HepG2 (cell line): ENCODE measurements around the gene NAA15. TPM values are rescaled to one million over a fixed set of nuclear protein-coding genes. Genes with fewer than 3 reads are reported as not detected.

Experiments
- ARHGAP35 ChIP-seq: sonication (generic); formaldehyde crosslinking; IDR thresholded peaks from 2 replicates; pipeline ENCODE4 v1.9.0; 2022; ENCODE audit warnings: mild to moderate bottlenecking, inconsistent platforms, moderate library complexity, missing genetic modification reagents, borderline replicate concordance
- HCFC1 ChIP-seq: fragments of 150-350 bp; IDR thresholded peaks from 2 replicates; pipeline ENCODE4 v1.6.1; 2014; ENCODE audit warnings: low read depth, low read length
- HNRNPUL1 ChIP-seq: fragments of 200-400 bp; formaldehyde crosslinking; IDR thresholded peaks from 2 replicates; pipeline ENCODE4 v1.6.1; 2017; ENCODE audit warnings: low read depth, mild to moderate bottlenecking, low read length, moderate library complexity
- KLF6 ChIP-seq: IDR thresholded peaks from 2 replicates; pipeline ENCODE4 v1.8.0; 2016; ENCODE audit warnings: missing biosample characterization, missing genetic modification reagents
- MYNN ChIP-seq: sonication (generic); formaldehyde crosslinking; IDR thresholded peaks from 2 replicates; pipeline ENCODE4 v1.4.0; 2020; ENCODE audit warnings: mild to moderate bottlenecking, low read depth, missing genetic modification reagents
- NCOA1 ChIP-seq: sonication (generic); formaldehyde crosslinking; IDR thresholded peaks from 2 replicates; pipeline ENCODE4 v1.9.0; 2021; ENCODE audit warnings: missing genetic modification reagents
- PAX8 ChIP-seq: sonication (generic); formaldehyde crosslinking; IDR thresholded peaks from 2 replicates; pipeline ENCODE4 v1.8.0; 2022; ENCODE audit warnings: mild to moderate bottlenecking, missing genetic modification reagents, borderline replicate concordance
- SALL2 ChIP-seq: sonication (generic); formaldehyde crosslinking; IDR thresholded peaks from 2 replicates; pipeline ENCODE4 v1.8.1; 2023; ENCODE audit warnings: mild to moderate bottlenecking, missing genetic modification reagents, inconsistent platforms
- SIX1 ChIP-seq: sonication (generic); formaldehyde crosslinking; IDR thresholded peaks from 2 replicates; pipeline ENCODE4 v1.4.0; 2020; ENCODE audit warnings: missing genetic modification reagents, borderline replicate concordance
- SRSF4 ChIP-seq: fragments of 200-400 bp; formaldehyde crosslinking; IDR thresholded peaks from one replicate; pipeline ENCODE4 v1.6.1; 2018; ENCODE audit warnings: mild to moderate bottlenecking, low read depth, low read length, moderate library complexity; ENCODE audit not compliant: poor library complexity, severe bottlenecking
- THYN1 ChIP-seq: sonication (generic); formaldehyde crosslinking; IDR thresholded peaks from 2 replicates; pipeline ENCODE4 v1.8.1; 2023; ENCODE audit warnings: low read depth, mild to moderate bottlenecking, moderate library complexity, missing genetic modification reagents, borderline replicate concordance
- ZNF260 ChIP-seq: sonication (generic); formaldehyde crosslinking; IDR thresholded peaks from 2 replicates; pipeline ENCODE4 v1.4.0; 2020; ENCODE audit warnings: missing genetic modification reagents, low read depth, mild to moderate bottlenecking, borderline replicate concordance
- ZNF30 ChIP-seq: sonication (generic); formaldehyde crosslinking; IDR thresholded peaks from 2 replicates; pipeline ENCODE4 v1.5.0; 2020; ENCODE audit warnings: mild to moderate bottlenecking, missing genetic modification reagents
- ZNF326 ChIP-seq: sonication (generic); formaldehyde crosslinking; IDR thresholded peaks from 2 replicates; pipeline ENCODE4 v1.4.0; 2020; ENCODE audit warnings: missing genetic modification reagents, borderline replicate concordance
- ZNF550 ChIP-seq: sonication (generic); formaldehyde crosslinking; IDR thresholded peaks from 2 replicates; pipeline ENCODE4 v1.4.0; 2020; ENCODE audit warnings: mild to moderate bottlenecking, missing genetic modification reagents, borderline replicate concordance
- ZNF670 ChIP-seq: sonication (generic); formaldehyde crosslinking; IDR thresholded peaks from 2 replicates; pipeline ENCODE4 v1.8.0; 2022; ENCODE audit warnings: mild to moderate bottlenecking, missing genetic modification reagents, borderline replicate concordance
- ZNF747 ChIP-seq: sonication (generic); formaldehyde crosslinking; IDR thresholded peaks from 2 replicates; pipeline ENCODE4 v1.8.1; 2023; ENCODE audit warnings: missing genetic modification reagents, mild to moderate bottlenecking, borderline replicate concordance
- polyA plus RNA-seq, 8 experiments: library from polyadenylated mRNA; depleted of rRNA in 3 of 8; stranded (reverse) in 7 of 8; unstranded in 1 of 8; fragments of >200 nt; fragmentation: Illumina TruSeq in 4 of 8; extraction: Trizol in 4 of 8; gene quantifications; 2 replicates each; pipeline versions ENCODE4 v1.2.1 to v1.2.3, GENCODE V29; 2011 to 2016; ENCODE audit warnings: low read depth in 4 of 8, missing spikeins in 1 of 8, mixed read lengths in 1 of 8; ENCODE audit not compliant: insufficient read depth in 1 of 8
- total RNA-seq, 5 experiments: library from RNA; depleted of rRNA; stranded (reverse); fragments of >200 nt; fragmentation: Illumina TruSeq; extraction: Trizol; gene quantifications; 2 replicates each; pipeline ENCODE4 v1.2.3, GENCODE V29; 2016; ENCODE audit warnings: low read depth in 1 of 5
- TF ChIP-seq, protein P1 (sequence below): sonication (generic); formaldehyde crosslinking; IDR thresholded peaks from 2 replicates; pipeline ENCODE4 v1.5.0; 2020; ENCODE audit warnings: missing genetic modification reagents, mild to moderate bottlenecking, borderline replicate concordance
- TF ChIP-seq, protein P2 (sequence below): sonication (generic); formaldehyde crosslinking; IDR thresholded peaks from 2 replicates; pipeline ENCODE4 v1.8.0; 2022; ENCODE audit warnings: mild to moderate bottlenecking, missing genetic modification reagents, moderate library complexity
- TF ChIP-seq, protein P3 (sequence below): sonication (generic); formaldehyde crosslinking; IDR thresholded peaks from 2 replicates; pipeline ENCODE4 v1.4.0; 2020; ENCODE audit warnings: missing genetic modification reagents
- TF ChIP-seq, protein P4 (sequence below): sonication (generic); formaldehyde crosslinking; IDR thresholded peaks from 2 replicates; pipeline ENCODE4 v1.4.0; 2020; ENCODE audit warnings: missing genetic modification reagents

Gene NAA15
- total and polyA plus RNA-seq, 2 of the 13 experiments (the other 11 are each of a cell fraction or from before 2014, with no cell fraction given), result 6.2 to 50.2 TPM

DNA sequence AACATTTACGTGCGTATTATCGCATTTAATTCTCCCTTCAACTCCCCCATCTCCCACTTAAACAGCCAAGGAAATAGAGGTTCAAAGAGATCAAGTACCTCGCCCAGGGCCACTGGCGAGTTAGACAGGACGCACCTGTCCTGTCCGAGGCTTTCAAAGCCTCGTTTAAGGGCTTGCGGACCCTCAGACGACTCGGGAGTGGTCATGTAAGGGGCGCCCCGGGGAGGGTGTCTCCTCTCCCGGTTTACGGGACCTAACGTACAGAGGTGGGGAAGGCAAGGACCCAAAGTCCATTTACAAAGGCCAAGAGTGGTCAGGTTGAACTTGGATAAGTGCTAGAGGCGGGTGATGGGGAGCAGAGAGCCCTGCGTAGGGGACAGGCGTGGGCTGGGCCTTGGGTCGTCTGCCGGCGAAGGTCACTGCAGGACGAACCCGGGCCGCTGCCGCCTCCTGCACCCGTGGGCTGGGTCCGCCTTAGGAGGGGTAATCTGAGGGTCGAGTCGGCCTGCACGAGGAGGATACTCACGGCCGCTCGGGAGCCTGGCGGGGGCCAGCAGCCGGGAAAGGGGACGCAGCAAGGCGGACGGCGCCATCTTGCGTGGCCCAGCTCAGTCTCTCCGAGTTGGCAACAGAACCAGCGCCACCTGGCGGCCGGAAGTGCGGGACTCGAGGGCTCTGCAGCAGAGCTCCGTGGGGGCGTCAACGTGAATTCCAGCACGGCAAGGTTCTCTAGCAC is 5.9 kb upstream of the NAA15 start (continued):
- TF ChIP-seq ZNF670 (CRISPR knock-in tag) (no peak), ZNF30 (CRISPR knock-in tag) (no peak), THYN1 (CRISPR knock-in tag) (no peak), ZNF260 (no peak), SRSF4 (no peak), SIX1 (CRISPR knock-in tag) (no peak), HNRNPUL1 (no peak; the same call in 1 of the 2 replicates), NCOA1 (CRISPR knock-in tag) (no peak), ARHGAP35 (0 out of 2 replicates have a peak, but pooled peaks have one; percentile 42), ZNF326 (no peak), SALL2 (peak; percentile 62; the same call in 1 of the 2 replicates), MYNN (CRISPR knock-in tag) (no peak), HCFC1 (no peak), KLF6 (CRISPR knock-in tag) (peak; percentile 49; the same call in 1 of the 2 replicates), PAX8 (CRISPR knock-in tag) (peak; percentile 70), ZNF550 (0 out of 2 replicates have a peak, but pooled peaks have one; percentile 76), ZNF747 (CRISPR knock-in tag) (no peak; the same call in 1 of the 2 replicates)
- TF ChIP-seq, protein P1, sequence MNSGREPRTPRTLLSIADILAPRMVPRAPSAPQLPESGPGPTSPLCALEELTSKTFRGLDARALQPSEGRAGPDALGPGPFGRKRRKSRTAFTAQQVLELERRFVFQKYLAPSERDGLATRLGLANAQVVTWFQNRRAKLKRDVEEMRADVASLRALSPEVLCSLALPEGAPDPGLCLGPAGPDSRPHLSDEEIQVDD (CRISPR knock-in tag), result peak; percentile 48; the same call in 1 of the 2 replicates
- TF ChIP-seq, protein P2, sequence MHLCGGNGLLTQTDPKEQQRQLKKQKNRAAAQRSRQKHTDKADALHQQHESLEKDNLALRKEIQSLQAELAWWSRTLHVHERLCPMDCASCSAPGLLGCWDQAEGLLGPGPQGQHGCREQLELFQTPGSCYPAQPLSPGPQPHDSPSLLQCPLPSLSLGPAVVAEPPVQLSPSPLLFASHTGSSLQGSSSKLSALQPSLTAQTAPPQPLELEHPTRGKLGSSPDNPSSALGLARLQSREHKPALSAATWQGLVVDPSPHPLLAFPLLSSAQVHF (CRISPR knock-in tag), result no peak
- TF ChIP-seq, protein P3, sequence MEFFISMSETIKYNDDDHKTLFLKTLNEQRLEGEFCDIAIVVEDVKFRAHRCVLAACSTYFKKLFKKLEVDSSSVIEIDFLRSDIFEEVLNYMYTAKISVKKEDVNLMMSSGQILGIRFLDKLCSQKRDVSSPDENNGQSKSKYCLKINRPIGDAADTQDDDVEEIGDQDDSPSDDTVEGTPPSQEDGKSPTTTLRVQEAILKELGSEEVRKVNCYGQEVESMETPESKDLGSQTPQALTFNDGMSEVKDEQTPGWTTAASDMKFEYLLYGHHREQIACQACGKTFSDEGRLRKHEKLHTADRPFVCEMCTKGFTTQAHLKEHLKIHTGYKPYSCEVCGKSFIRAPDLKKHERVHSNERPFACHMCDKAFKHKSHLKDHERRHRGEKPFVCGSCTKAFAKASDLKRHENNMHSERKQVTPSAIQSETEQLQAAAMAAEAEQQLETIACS (CRISPR knock-in tag), result no peak
- TF ChIP-seq, protein P4, sequence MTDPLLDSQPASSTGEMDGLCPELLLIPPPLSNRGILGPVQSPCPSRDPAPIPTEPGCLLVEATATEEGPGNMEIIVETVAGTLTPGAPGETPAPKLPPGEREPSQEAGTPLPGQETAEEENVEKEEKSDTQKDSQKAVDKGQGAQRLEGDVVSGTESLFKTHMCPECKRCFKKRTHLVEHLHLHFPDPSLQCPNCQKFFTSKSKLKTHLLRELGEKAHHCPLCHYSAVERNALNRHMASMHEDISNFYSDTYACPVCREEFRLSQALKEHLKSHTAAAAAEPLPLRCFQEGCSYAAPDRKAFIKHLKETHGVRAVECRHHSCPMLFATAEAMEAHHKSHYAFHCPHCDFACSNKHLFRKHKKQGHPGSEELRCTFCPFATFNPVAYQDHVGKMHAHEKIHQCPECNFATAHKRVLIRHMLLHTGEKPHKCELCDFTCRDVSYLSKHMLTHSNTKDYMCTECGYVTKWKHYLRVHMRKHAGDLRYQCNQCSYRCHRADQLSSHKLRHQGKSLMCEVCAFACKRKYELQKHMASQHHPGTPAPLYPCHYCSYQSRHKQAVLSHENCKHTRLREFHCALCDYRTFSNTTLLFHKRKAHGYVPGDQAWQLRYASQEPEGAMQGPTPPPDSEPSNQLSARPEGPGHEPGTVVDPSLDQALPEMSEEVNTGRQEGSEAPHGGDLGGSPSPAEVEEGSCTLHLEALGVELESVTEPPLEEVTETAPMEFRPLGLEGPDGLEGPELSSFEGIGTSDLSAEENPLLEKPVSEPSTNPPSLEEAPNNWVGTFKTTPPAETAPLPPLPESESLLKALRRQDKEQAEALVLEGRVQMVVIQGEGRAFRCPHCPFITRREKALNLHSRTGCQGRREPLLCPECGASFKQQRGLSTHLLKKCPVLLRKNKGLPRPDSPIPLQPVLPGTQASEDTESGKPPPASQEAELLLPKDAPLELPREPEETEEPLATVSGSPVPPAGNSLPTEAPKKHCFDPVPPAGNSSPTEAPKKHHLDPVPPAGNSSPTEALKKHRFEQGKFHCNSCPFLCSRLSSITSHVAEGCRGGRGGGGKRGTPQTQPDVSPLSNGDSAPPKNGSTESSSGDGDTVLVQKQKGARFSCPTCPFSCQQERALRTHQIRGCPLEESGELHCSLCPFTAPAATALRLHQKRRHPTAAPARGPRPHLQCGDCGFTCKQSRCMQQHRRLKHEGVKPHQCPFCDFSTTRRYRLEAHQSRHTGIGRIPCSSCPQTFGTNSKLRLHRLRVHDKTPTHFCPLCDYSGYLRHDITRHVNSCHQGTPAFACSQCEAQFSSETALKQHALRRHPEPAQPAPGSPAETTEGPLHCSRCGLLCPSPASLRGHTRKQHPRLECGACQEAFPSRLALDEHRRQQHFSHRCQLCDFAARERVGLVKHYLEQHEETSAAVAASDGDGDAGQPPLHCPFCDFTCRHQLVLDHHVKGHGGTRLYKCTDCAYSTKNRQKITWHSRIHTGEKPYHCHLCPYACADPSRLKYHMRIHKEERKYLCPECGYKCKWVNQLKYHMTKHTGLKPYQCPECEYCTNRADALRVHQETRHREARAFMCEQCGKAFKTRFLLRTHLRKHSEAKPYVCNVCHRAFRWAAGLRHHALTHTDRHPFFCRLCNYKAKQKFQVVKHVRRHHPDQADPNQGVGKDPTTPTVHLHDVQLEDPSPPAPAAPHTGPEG (CRISPR knock-in tag), result peak; percentile 53; the same call in 1 of the 2 replicates
